H9 (cell line): Measurements from ENCODE around the gene PHACTR1. TPM values are rescaled to one million over a fixed set of nuclear protein-coding genes. Genes with fewer than 3 reads are reported as not detected.

ENCODE experiments used
- DNase-seq: peaks from one replicate; pipeline ENCODE4 v3.0.0-alpha.2; 2017
- H2AFZ ChIP-seq: one replicate; pipeline ENCODE4 v1.6.1; 2013; ENCODE audit warnings: mild to moderate bottlenecking, low read length, control low read depth, moderate library complexity
- H2AK5ac ChIP-seq: 2 replicates; pipeline ENCODE4 v1.6.1; 2013; ENCODE audit warnings: low read length, control low read depth, mixed read lengths; ENCODE audit not compliant: insufficient read length
- H2BK120ac ChIP-seq: one replicate; pipeline ENCODE4 v1.6.1; 2013; ENCODE audit warnings: low read depth, mild to moderate bottlenecking, low read length, control low read depth, inconsistent platforms; ENCODE audit not compliant: poor library complexity, severe bottlenecking
- H2BK12ac ChIP-seq: 2 replicates; pipeline ENCODE4 v1.6.1; 2013; ENCODE audit warnings: low read length, control low read depth, mixed read lengths, low read depth; ENCODE audit not compliant: insufficient read length
- H2BK15ac ChIP-seq: 2 replicates; pipeline ENCODE4 v1.6.1; 2013; ENCODE audit warnings: low read depth, low read length, control low read depth
- H2BK20ac ChIP-seq: one replicate; pipeline ENCODE4 v1.6.1; 2013; ENCODE audit warnings: low read depth, mild to moderate bottlenecking, low read length, control low read depth, inconsistent platforms; ENCODE audit not compliant: poor library complexity, severe bottlenecking
- H2BK5ac ChIP-seq: 2 replicates; pipeline ENCODE4 v1.6.1; 2013; ENCODE audit warnings: low read length, control low read depth, mixed read lengths; ENCODE audit not compliant: insufficient read length
- H3K14ac ChIP-seq: 2 replicates; pipeline ENCODE4 v1.6.1; 2013; ENCODE audit warnings: low read length, control low read depth; ENCODE audit not compliant: insufficient read depth
- H3K18ac ChIP-seq: 2 replicates; pipeline ENCODE4 v1.6.1; 2013; ENCODE audit warnings: low read depth, mild to moderate bottlenecking, mixed read lengths, low read length, control low read depth; ENCODE audit not compliant: insufficient read length
- H3K23ac ChIP-seq: 2 replicates; pipeline ENCODE4 v1.6.1; 2013; ENCODE audit warnings: low read length, control low read depth, mixed read lengths, low read depth; ENCODE audit not compliant: insufficient read length
- H3K23me2 ChIP-seq: 2 replicates; pipeline ENCODE4 v1.6.1; 2013; ENCODE audit warnings: low read depth, mild to moderate bottlenecking, mixed read lengths, low read length, control low read depth; ENCODE audit not compliant: insufficient read length, poor library complexity, severe bottlenecking
- H3K27ac ChIP-seq: 2 replicates; pipeline ENCODE4 v1.5.1; 2013; ENCODE audit warnings: low read length, control low read depth, mixed read lengths, low read depth; ENCODE audit not compliant: insufficient read length
- H3K27me3 ChIP-seq: 2 replicates; pipeline ENCODE4 v1.6.1; 2013; ENCODE audit warnings: low read length, control low read depth, inconsistent platforms; ENCODE audit not compliant: insufficient read depth
- H3K4ac ChIP-seq: 2 replicates; pipeline ENCODE4 v1.6.1; 2013; ENCODE audit warnings: low read depth, mild to moderate bottlenecking, control low read depth, inconsistent platforms, low read length, moderate library complexity
- H3K4me1 ChIP-seq: 2 replicates; pipeline ENCODE4 v1.6.1; 2013; ENCODE audit warnings: low read length, control low read depth, inconsistent platforms; ENCODE audit not compliant: insufficient read depth
- H3K4me2 ChIP-seq: 2 replicates; pipeline ENCODE4 v1.6.1; 2013; ENCODE audit warnings: low read length, control low read depth, mixed read lengths; ENCODE audit not compliant: insufficient read length, insufficient read depth
- H3K56ac ChIP-seq: 2 replicates; pipeline ENCODE4 v1.6.1; 2013; ENCODE audit warnings: low read depth, mild to moderate bottlenecking, mixed read lengths, low read length, control low read depth; ENCODE audit not compliant: insufficient read length
- H3K79me1 ChIP-seq: 2 replicates; pipeline ENCODE4 v1.6.1; 2013; ENCODE audit warnings: low read depth, mild to moderate bottlenecking, moderate library complexity, low read length, control low read depth, inconsistent platforms; ENCODE audit not compliant: insufficient read depth, poor library complexity, severe bottlenecking
- H3K79me2 ChIP-seq: 2 replicates; pipeline ENCODE4 v1.6.1; 2013; ENCODE audit warnings: low read length, control low read depth, inconsistent platforms; ENCODE audit not compliant: insufficient read depth
- H3K9ac ChIP-seq: 2 replicates; pipeline ENCODE4 v1.6.1; 2013; ENCODE audit warnings: low read length, control low read depth, mixed read lengths; ENCODE audit not compliant: insufficient read length; ENCODE audit errors: extremely low read depth
- H3K9me3 ChIP-seq: one replicate; pipeline ENCODE4 v1.6.1; 2013; ENCODE audit warnings: low read depth, low read length, inconsistent platforms; ENCODE audit not compliant: control insufficient read depth
- H3T11ph ChIP-seq: one replicate; pipeline ENCODE4 v1.6.1; 2013; ENCODE audit warnings: mild to moderate bottlenecking, low read length, control low read depth, inconsistent platforms
- H4K20me1 ChIP-seq: one replicate; pipeline ENCODE4 v1.6.1; 2013; ENCODE audit not compliant: control insufficient read depth, insufficient read length, insufficient read depth
- H4K5ac ChIP-seq: 2 replicates; pipeline ENCODE4 v1.6.1; 2013; ENCODE audit warnings: low read depth, mild to moderate bottlenecking, mixed read lengths, low read length, control low read depth; ENCODE audit not compliant: insufficient read length
- H4K8ac ChIP-seq: replicated peaks from 2 replicates; pipeline ENCODE4 v1.6.1; 2013; ENCODE audit warnings: low read length, control low read depth, mixed read lengths, low read depth; ENCODE audit not compliant: insufficient read length
- H4K91ac ChIP-seq: 2 replicates; pipeline ENCODE4 v1.6.1; 2013; ENCODE audit warnings: low read depth, mild to moderate bottlenecking, moderate library complexity, mixed read lengths, low read length, control low read depth; ENCODE audit not compliant: insufficient read length
- H3K27ac Mint-ChIP-seq, 3 experiments: 2 replicates in 2 of 3; 3 replicates in 1 of 3; pipeline ENCODE4 v1.8.0; 2020 to 2021; ENCODE audit warnings: mixed read lengths in 3 of 3, mild to moderate bottlenecking in 1 of 3, moderate library complexity in 1 of 3
- H3K27me3 Mint-ChIP-seq: 2 replicates; pipeline ENCODE4 v1.8.0; 2021; ENCODE audit warnings: low read depth, mild to moderate bottlenecking, moderate library complexity, mixed read lengths
- H3K36me3 Mint-ChIP-seq, 3 experiments: 2 replicates in 2 of 3; 3 replicates in 1 of 3; pipeline ENCODE4 v1.8.0; 2020 to 2021; ENCODE audit warnings: low read depth in 3 of 3, mixed read lengths in 3 of 3; ENCODE audit not compliant: insufficient read depth in 1 of 3
- H3K4me1 Mint-ChIP-seq, 2 experiments: 2 replicates each; pipeline ENCODE4 v1.8.0; 2020; ENCODE audit warnings: mixed read lengths in 2 of 2
- H3K4me3 Mint-ChIP-seq, 2 experiments: 2 replicates in 1 of 2; 3 replicates in 1 of 2; pipeline ENCODE4 v1.8.0; 2020 to 2021; ENCODE audit warnings: mild to moderate bottlenecking in 2 of 2, mixed read lengths in 2 of 2, moderate library complexity in 1 of 2
- H3K9me3 Mint-ChIP-seq, 2 experiments: 2 replicates in 1 of 2; 3 replicates in 1 of 2; pipeline ENCODE4 v1.8.0; 2020; ENCODE audit warnings: mild to moderate bottlenecking in 2 of 2, mixed read lengths in 2 of 2, moderate library complexity in 1 of 2
- WGBS: extraction: QIAGEN DNeasy Blood & Tissue Kit; methylation state at CpG from one replicate; pipeline ENCODE4 v1.1.7; 2013; ENCODE audit warnings: missing lambda C conversion rate, low lambda C conversion rate, mixed read lengths; ENCODE audit not compliant: insufficient read length; ENCODE audit errors: extremely low coverage; 5-methylcytosine and 5-hydroxymethylcytosine counted together
- total RNA-seq: library from RNA; stranded (reverse); gene quantifications from 2 replicates; pipeline ENCODE4 v1.2.1, GENCODE V29; 2021
- TF ChIP-seq, protein P1 (sequence below): fragments of 200-600 bp; sonication (generic); conservative IDR thresholded peaks from 3 replicates; pipeline ENCODE4 v1.8.0; 2021; ENCODE audit warnings: antibody characterized with exemption, mild to moderate bottlenecking

PHACTR1 gene
- total RNA-seq, 1 experiment from 2014 or later, result 15.9 TPM

DNA sequence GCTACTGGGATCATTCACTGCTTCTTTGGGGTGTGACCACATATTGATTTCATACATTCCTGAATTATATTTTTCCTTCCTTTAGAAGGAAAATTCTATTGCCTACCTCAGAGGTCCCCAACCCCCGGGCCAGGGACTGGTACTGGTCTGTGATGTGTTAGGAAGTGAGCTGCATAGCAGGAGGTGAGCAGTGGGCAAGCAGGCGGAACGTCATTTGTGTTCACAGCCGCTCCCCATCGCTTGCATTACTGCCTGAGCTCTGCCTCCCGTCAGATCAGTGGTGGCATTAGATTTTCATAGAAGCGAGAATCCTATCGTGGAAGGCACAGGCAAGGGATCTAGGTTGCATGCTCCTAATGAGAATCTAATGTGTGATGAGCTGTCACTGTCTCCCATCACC is 107.3 kb downstream of the PHACTR1 start:
- Histone ChIP-seq H3K9me3 (no peaks in the 10 kb centered on the region), H3K27ac (no peak overlapping the region), H2BK5ac (no peak overlapping the region), H3T11ph (no peak overlapping the region), H4K8ac (no peak overlapping the region), H4K5ac (no peak overlapping the region), H3K79me1 (no peaks in the 10 kb centered on the region), H2BK15ac (no peak overlapping the region), H3K23me2 (no peaks in the 10 kb centered on the region), H3K23ac (no peak overlapping the region), H2BK12ac (no peak overlapping the region), H2BK20ac (no peak overlapping the region), H3K4me2 (no peak overlapping the region), H2AK5ac (no peak overlapping the region), H2AFZ (no peak overlapping the region), H3K14ac (no peak overlapping the region), H4K91ac (no peak overlapping the region), H3K18ac (no peak overlapping the region), H3K4ac (no peak overlapping the region), H3K56ac (no peak overlapping the region), H3K27me3 (no peaks in the 10 kb centered on the region), H2BK120ac (no peak overlapping the region), H3K4me1 (no peaks in the 10 kb centered on the region; the same call in 1 of the 2 replicates), H3K9ac (no peak overlapping the region), H3K79me2 (no peaks in the 10 kb centered on the region), H4K20me1 (no peaks in the 10 kb centered on the region)
- no peak for DNase-seq
- Mint-ChIP-seq H3K27ac (no peak overlapping the region), H3K4me1 (peaks cover 9 to 14% of the 10 kb centered on the region in 2 experiments), H3K9me3 (no peaks in the 10 kb centered on the region), H3K27me3 (no peaks in the 10 kb centered on the region), H3K4me3 (no peak overlapping the region), H3K36me3 (no peaks in the 10 kb centered on the region)
- WGBS, result no CpG with 5 or more reads among the region's 8 CpGs
- TF ChIP-seq, protein P1, sequence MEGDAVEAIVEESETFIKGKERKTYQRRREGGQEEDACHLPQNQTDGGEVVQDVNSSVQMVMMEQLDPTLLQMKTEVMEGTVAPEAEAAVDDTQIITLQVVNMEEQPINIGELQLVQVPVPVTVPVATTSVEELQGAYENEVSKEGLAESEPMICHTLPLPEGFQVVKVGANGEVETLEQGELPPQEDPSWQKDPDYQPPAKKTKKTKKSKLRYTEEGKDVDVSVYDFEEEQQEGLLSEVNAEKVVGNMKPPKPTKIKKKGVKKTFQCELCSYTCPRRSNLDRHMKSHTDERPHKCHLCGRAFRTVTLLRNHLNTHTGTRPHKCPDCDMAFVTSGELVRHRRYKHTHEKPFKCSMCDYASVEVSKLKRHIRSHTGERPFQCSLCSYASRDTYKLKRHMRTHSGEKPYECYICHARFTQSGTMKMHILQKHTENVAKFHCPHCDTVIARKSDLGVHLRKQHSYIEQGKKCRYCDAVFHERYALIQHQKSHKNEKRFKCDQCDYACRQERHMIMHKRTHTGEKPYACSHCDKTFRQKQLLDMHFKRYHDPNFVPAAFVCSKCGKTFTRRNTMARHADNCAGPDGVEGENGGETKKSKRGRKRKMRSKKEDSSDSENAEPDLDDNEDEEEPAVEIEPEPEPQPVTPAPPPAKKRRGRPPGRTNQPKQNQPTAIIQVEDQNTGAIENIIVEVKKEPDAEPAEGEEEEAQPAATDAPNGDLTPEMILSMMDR, result no peak
